ENCODE data around the gene STARD8.

DNA sequence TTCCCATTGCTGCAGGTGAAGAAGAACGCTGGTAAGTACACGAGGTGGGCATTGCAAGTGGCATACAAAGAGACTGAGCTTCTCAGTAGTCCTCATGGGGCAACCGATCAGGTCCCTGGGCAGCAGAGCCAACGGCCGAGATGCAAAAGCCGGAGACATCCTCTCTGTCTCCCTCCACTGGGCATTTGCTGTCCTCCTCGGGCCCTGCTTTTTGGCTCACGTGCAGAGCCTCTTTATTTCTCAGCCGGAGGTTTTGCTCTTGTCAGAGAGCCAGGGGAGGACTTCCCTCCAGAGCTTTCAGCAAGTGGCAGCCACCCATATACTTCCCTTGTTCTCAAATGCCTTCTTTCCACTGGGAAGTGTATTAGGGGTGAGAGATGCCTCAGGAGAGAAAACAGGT lies 18.0 kb downstream of the STARD8 start:
- TF ChIP-seq, protein P1, sequence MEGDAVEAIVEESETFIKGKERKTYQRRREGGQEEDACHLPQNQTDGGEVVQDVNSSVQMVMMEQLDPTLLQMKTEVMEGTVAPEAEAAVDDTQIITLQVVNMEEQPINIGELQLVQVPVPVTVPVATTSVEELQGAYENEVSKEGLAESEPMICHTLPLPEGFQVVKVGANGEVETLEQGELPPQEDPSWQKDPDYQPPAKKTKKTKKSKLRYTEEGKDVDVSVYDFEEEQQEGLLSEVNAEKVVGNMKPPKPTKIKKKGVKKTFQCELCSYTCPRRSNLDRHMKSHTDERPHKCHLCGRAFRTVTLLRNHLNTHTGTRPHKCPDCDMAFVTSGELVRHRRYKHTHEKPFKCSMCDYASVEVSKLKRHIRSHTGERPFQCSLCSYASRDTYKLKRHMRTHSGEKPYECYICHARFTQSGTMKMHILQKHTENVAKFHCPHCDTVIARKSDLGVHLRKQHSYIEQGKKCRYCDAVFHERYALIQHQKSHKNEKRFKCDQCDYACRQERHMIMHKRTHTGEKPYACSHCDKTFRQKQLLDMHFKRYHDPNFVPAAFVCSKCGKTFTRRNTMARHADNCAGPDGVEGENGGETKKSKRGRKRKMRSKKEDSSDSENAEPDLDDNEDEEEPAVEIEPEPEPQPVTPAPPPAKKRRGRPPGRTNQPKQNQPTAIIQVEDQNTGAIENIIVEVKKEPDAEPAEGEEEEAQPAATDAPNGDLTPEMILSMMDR (IDR thresholded peaks at IDR 0.05): no peak
- TF ChIP-seq POLR2A (IDR thresholded peaks at IDR 0.05): no peak
